Fibroblast of skin of right biceps (primary cell): Measurements from ENCODE around the gene FZR1.

Source experiments
- DNase-seq: peaks from one replicate; pipeline ENCODE4 v3.0.0-alpha.2; 2013

Gene FZR1

DNA sequence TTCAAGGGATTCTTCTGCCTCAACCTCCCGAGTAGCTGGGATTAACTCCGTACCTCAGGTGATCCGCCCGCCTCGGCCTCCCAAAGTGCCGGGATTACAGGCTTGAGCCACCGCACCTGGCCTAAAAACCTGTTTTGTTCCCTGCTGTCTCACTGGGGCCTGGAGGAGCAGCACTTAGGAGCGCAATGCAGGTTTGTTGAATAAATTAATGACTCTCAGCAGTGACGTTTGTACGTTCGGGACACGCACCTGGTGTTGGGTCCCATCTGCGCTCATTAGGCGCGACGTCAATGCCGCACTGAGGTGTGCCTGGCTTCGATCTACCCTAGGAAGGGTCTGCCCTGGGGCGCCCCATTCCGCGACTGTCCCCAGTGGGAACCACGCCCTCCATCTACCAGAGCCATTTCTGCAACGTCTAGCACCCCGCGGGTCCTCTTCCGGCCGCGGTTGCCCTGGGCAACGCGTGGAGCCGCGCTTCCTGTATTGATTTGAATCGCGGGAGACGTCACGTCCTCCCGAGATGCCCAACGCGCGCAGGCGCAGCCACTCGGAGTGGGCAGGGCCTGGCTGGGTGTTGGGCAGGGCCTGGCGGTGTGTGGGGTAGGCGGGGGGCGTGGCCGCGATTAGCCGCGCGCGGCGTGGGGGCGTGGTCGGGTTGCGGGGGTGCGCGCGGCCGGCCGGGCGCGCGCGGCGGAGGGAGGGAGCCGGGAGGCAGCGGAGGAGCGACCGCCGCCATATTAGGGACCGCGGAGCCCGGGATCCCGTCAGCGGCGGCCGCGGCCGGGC, at the start of gene FZR1:
Gene FZR1, plus strand, starts transcription at position 714 of the 786 bp plus-strand sequence. CDS start 16,679 bp downstream, outside the sequence.
- DNase-seq, result peak; percentile 99

DNA sequence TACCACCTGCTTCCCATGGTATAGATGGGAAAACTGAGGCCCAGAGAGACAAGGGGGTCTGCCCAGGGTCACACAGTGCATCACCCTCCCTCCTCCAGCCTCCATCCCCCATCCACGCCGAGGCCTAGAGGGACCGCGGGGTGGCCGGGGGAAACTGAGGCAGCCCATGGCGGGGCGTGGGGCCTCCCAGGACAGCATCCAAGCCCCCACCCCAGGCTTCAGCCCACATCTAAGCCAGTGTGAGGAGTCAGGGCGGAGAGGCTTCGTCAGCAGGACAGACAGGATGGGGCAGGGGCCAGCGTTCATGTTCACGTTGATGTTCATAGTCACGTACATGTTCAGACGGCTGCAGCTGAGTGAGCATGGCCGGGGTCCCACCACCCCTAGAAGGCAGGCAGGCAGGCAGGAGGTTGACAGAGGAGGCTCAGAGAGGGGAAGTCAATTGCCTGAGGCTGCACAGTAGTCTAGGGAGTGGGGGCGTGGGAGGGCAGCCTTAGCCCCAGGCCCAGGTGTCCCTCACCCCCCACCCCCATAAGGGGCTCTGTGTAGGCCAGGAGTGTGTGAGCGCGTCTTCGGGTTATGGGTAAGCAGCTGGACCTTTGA, 49.1 kb upstream of the FZR1 start:
- no peak for DNase-seq

DNA sequence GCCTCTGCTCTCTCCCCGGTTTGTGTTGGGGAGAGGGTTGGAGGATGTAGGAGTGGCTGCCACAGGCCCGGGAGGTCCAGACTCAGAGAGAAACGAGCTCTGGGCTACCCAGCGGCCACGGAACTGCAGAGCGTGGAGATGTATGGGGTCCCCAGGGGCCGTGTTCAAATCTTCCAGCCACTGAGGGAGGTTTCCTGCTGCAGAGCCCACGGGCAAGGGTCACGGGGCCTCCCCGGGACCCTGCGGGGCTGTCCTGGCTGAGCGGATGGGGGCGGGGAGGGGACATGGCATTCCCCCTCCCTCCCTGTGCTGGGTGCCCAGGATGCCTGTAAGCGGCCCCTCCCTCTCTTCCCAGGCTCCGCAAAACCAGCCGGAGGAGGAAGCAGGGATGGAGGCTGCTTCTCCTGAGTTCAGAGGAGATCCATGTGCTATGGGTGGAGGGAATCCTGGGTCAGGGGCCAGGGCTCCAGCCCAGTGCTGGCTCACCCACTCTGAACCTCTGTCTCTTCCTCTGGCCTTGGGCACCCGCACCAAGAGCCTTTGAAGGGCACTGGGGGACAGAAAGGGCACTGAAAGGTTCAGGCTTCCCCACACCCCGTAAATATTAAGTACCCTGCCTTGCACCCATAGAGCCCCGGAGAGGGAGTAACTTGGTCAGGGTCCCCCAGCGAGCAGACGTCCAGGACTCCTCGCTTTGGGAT, 48.4 kb upstream of the FZR1 start:
- DNase-seq, result peak; percentile 41

DNA sequence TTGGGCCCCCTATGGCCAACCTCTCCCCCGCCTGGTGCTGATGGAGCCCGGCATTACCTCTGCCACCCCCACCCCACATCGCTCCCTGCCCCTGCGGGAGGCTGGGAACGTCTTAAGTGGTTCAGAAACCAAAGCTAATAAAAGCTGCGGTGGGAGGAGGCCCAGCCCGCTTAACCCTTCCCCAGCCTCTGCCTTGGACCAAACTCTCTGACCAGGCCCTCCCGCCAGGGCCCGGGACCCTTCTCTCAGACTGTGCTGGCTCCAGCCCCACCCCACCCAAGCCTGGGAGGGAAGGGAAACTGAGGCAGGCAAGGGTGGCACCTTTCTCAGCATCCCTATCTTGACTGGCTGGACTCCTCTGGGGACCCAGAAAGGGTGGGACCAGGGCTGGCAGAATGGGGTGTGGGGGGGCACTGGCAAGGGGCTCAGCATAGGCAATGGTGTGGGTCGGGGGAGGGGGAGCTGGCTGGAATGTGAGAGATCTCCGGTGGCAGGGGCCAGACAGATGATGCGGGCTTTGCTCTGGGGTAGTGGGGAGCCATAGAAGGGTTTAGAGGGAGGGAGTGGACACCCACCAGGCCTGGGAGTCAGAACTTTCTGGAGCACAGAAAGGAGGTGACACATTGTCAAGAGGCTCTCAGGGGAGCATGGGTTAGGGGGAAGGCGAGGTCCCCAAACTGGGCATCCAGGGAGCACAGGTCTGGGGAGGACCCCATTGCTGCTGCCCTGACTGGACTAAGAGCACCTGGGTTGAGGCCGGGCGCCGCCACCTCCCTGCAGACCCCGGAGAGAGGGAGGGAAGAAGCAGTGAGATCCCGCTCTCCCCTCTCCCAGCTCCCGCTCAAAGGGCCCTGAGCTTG, 47.7 kb upstream of the FZR1 start:
- peak; percentile 69 for DNase-seq

DNA sequence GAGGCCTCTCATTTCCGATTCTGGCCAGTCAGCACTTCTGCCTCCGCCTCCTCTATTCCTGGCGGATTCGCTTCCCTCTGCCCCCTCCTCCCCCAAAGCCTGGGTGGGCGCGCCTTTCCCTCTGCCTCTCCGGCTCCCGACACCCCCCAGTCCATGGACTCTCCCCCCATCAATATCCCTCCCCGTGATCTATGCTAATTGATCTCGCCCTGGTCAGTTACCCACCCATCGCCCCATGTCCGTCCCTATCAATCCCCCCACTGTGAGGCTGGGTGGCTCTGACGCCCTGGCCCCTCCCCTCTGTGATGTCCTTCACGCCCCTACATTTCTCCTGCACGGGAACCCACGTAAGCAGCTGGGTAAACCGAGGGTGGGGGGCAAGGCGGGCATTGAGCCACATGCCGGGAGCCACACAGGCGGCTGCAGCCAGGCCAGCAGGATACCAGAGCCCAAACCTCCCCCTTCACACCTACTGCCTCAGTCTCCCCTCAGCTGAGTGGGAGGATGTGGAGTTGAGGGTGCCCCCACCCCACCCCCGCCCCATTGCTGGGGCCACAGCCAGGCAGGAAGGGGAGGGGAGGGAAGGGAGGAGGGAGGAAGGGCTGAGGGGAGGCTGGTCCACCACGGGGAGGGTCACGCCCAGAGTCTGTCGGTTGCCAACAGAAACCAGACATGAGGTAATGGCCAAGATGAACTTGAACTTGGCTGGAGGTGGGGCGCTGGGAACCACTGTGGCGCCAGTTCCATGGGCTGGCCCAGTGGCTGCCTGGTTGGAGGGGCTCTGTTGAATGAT, 46.8 kb upstream of the FZR1 start:
- DNase-seq, result peak; percentile 90

DNA sequence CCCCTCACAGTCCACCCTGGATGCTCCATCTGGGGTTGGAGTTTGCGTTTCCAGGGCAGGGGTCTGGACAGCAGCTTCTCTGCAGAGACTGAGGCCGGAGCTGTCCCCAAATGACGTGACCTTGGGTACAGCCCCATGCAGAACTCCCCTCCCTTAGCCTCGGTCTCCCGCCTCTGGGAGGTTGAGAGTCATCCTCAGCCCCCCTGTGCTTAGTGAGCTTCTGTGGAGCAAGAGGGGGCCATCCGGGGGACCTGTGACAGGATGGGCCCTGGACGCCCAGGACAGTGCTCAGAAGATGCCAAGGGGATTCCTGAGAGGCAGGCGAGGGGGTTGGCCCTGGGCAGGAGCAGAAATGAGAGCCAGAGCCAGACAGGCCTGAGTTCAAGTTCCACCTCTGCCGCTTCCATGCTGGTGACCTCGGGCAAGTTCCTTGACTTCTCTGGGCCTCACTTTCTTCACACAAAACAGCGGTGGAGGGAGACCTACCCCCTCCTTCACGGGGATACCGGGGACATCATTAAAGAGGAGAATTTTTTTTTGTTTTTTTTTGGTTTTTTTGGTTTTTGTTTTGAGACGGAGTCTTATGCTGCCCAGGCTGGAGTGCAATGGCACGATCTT, 46.0 kb upstream of the FZR1 start:
- DNase-seq, result no peak

DNA sequence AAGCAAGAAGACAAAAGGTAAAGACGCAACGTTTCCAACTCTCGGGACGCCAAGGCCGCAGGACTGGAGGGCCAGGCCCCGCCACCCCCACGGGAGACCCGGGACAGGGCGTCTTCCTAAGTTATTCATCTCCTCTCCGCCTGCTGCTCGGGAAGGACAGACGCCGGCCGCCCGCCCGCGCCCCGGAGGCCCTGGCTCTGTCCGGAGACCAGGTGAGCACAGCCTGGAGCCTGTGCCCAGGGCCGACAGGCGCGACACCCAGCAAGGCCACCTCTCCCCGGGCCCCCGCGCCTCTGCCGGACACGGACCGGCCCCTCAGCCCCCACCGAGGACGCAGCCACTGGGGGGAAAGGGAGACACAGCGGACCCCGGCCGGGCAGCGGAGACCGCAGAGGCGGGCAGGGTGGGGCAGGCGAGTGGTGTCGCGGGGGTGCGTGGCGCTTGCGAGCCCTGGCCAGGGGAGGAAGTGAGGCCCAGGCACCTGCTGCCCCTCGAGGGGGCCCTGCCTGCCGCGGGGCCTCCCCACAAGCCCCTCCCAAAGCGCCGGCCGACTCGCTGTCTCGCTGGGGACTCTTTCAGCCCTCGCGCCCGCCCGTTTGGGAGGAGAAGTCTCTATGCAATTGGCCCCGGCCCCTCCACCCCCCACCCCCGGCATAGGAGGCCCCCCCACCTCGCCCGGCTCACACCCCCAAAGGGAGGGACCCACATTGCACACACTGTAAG, 43.0 kb upstream of the FZR1 start:
- DNase-seq, result no peak

DNA sequence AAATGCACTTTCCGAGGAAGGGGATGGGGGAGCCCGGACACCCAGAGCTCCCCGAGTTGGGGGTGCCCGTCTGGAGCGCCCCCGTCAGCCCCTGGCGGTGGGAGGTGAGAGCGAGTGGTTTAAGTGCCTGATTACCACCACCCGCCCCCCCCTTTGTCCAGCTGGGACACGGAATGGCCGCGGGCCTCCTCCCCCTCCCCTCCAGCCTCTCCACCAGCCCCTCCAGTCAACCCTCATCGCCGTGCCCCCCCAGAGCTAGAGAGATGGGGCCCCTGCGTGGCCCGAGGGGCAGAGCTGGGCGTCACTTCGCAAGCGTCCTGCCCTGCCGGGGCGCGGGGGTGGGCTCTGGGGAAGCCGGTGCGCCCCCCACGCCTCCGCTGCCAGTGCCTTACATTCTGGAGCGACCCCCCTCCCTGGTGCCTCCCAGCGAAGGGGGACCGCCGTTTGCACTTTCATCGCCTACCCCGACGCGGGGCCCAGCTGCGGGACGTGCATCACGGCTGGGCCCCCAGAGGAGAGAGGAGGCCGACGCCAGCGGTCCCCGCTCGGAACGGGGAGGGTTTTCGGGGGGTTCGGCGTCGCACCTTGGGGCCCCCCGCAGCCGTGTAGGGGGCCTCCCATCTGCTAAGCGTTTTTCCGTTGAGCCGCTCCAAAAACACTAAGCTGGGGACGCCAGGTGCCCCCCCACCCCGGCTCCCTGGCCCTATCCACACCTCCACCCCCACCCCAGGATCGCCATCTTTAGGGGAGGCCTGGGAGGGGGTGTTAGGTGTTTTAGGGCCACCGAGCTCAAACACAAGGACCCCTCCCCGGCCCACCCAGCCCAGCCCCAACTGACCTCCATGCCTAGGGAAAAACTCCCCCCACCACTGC, 42.2 kb upstream of the FZR1 start:
- no peak for DNase-seq

DNA sequence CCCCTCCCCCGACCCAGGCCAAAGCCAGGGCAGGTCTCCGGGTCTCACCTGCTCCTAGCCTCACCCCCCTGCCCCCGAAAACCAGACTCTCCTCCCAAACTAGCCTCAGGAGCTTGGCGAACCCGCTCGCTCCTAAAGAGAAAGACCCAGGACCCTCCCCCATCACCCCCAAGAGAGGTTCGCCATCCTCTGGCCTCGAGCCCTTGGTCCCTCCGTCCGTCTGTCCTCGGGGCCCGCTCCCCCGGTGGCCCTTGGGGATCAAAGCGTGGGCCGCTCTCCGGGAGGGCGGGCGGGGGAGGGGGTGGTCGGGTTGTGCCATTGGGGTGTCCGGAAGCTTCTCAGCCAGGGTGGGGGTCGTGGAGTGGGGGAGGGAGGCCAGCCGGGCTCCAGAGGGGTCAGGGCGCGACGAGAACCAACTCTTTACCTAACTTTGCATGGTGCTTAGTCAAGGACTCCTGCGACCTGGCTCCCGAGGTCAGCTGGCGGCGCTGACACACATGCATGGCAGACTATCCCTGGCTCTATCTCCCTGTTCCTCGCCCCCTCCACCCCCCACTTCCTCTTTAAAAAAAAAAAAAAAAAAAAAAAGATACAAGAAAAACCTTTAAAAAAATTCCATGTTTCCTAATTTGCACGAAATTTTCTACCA, 41.4 kb upstream of the FZR1 start:
- peak; percentile 36 for DNase-seq

DNA sequence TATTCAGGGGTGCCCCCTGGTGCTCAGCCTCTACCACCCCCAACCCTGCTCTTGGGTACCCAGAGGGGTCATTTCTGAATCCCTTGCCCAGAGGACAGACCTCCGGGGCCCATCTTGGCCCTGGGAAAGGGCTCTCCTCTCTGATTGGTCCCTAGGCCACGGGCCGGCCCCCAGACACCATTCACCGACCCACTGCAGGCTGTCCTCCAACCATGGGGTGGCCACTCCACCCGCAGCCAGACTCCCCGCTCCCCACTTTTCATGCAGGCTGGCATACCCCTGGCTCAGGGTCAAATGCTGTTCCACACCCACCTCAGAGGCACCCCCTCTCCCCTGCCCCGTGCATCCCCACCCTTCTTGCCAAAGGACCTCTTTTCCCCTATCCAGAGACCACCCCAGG, 40.6 kb upstream of the FZR1 start:
- DNase-seq, result no peak

DNA sequence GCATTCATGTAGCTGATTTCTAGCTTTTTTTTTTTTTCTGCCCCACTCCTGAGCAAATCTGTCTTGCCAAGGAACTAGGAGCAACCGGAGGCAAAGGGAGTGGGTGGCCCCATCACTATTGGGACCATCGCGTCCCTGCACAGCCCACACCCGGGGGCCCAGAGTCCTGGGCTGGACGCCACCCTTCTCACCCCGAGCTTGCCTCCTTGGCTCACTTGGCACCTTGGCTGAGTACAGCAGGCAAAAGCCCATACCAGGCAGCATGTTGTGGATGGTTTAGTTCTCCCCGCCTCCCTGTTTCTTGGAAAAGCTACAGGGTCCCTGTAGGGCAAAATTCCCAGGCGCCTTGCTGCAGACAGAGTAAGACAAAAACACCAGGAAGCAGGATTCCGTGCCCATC, 39.5 kb upstream of the FZR1 start:
- no peak for DNase-seq

DNA sequence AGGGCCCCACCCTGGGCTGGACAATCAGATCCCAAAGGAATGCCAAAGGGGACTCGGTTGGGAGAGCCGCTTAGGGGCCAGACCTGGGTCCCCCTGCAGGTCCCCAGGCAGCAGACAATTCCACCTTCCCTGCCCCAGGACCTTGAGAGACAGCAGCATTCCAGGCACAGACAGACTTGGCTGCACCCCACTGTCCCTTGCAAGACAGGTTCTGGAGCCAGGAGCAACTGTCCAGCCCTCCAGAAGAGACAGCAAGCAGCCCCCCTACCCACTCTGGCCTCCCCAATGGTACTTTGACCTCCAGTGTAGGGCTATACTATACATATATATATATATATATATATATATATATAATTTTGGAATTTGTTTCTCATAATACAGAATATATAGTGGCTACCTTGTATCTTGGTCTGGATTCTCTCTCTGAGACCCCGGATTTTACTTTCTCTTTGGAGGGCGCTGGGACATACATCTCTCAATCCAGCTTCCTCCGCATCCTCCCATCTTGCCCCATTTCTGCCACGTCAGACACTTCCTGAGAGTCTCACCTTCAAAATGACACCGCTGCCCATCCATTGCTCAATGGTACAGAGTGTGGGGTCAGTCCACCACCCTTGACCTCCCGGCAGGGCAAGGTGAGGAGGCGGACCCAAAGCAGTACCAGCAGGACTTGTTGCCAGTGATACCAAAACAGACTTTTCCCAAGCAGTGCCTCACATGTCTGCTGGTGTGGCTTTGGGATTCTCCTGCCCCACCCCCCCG, 38.5 kb upstream of the FZR1 start:
- no peak for DNase-seq

DNA sequence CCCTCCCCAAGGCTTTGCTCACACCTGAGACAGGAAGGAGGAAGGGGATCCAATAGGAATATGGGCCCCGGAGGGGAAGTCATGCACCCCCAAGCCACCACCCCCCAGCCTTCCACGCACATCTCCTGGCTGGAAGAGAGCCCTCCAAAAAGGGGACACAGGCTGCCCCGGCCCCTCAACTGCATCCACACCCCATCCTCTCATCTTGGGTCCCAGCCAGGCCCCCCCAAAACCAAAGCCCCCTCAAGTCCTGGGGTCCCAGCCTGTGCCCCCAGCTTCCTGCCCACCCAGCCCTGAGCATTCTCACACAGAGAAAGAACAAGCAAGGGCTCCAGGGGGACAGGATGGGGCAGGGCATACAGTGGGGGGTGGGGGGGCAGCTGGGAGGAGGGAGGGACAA, 37.9 kb upstream of the FZR1 start:
- DNase-seq, result no peak

DNA sequence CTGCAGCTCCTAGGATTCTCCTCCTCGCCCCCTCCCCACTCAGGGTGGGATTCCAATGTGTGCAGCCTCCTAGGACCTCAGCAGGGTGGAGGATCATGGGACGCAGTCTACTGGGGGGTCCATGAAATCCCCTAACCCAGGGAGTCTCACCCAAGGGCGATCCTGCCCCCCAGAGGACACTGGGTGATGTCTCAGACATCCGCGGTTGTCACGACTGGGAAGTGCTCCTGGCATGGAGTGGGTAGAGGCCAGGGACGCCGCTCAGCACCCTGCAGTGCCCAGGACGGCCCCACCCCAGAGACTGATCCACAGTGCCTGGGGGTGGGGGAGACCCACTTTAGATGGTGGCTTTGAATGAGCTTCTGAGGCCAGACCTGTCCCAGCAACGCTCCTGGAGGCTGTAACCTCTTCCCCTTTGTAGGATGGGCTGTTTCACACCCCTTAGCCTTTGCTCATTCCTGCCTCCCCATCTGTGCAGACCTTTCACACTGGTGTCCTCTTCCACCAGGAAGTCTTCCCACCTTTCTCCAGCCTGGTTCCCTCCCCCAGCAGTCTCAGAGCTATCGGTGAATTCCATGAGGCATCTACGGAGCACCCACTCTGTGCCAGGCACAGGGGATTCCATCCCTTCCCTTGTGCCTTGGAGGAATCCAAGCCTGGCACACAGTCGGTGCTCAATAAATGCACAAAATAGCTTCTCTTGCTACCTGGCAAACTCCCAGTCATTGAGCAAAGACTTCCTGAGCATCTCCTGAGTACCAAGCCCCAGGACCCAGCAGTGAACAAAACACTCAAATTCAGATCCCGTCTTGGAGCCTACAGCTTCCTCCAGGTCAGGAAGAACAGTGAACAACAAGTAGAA, 36.2 kb upstream of the FZR1 start:
- no peak for DNase-seq

DNA sequence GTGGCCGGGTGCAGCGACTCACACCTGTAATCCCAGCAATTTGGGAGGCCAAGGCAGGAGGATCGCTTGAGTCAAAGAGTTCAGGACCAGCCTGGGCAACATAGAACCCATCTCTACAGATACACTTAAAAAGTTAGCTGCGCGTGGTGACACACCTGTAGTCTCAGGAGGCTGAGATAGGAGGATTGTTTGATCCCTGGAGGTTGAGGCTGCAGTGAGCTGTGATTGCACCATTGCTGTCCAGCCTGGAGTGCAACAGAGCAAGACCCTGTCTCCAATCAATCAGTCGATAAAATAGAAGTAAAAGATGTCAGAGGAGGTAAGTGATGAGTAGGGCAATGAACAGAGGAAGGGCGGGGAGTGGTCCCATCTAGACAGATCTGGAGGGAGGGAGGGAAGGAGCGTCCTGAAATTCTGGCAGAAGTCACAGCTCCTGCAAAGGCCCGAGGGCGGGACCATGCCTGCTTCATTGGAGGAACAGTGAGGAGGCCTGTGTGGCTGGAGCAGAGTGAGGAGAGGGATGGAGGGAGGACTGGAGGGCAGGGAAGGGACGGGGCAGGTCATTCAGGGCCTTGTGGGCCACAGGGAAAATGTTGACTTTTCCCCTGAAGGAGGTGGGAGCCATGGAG, 35.5 kb upstream of the FZR1 start:
- DNase-seq, result no peak

DNA sequence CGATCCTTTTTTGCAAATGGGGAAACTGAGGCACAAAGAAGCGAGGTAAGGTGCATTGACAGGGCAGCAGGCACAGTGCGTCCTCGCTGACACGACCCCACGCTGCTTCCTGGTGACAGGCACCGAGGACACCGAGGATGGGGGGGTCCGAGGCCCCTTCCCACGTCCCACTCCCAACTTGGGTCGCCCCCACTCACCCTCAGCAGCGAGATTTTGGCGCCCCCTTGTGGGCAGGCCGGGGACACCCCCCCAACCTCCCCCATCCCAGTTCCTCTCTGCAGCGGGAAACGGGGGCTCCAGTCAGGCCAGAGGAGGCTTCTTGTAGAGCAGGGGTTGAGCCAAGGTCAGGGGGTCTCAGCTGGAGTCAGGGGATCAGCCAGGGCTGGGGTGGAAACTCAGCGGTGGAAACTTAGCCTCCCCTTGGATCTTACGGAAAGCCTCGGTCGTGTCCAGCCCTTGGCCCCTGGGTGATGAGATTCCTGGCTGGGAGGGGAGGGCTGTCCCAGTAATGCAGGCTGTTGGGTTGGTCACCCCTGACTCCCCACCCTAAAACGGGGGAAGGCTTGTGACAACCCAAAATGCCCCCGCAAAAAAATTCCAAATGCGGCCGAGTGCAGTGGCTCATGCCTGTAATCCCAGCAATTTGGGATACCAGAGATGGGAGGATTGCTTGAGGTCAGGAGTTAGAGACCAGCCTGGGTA, 34.0 kb upstream of the FZR1 start:
- no peak for DNase-seq

DNA sequence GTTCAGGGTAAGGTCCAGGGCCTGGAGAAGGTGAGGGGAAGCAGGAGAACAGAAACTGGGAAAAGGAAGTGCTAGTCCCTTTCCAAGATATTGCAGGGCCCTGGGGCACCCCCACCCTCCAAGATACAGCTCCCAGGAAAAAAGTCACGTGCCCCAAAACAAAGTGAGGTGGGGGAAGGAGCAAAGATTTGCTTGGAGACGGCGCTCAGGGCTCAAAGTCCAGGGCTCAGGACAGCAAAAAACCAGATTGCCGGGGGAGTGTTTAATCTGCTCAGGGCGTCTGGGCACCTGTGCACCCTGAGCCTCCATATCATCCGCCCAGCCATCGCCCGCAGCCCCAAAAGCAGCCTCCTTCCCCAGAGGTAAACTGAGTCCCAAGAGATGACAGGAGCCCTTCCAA, 32.1 kb upstream of the FZR1 start:
- no peak for DNase-seq
